H9 (cell line): Measurements from ENCODE around the gene PLEKHG7. TPM values are rescaled to one million over a fixed set of nuclear protein-coding genes. Genes with fewer than 3 reads are reported as not detected.

Experiments used
- DNase-seq: peaks from one replicate; pipeline ENCODE4 v3.0.0-alpha.2; 2017
- H2AFZ ChIP-seq: one replicate; pipeline ENCODE4 v1.6.1; 2013; ENCODE audit warnings: mild to moderate bottlenecking, low read length, control low read depth, moderate library complexity
- H2AK5ac ChIP-seq: 2 replicates; pipeline ENCODE4 v1.6.1; 2013; ENCODE audit warnings: low read length, control low read depth, mixed read lengths; ENCODE audit not compliant: insufficient read length
- H2BK120ac ChIP-seq: one replicate; pipeline ENCODE4 v1.6.1; 2013; ENCODE audit warnings: low read depth, mild to moderate bottlenecking, low read length, control low read depth, inconsistent platforms; ENCODE audit not compliant: poor library complexity, severe bottlenecking
- H2BK12ac ChIP-seq: 2 replicates; pipeline ENCODE4 v1.6.1; 2013; ENCODE audit warnings: low read length, control low read depth, mixed read lengths, low read depth; ENCODE audit not compliant: insufficient read length
- H2BK15ac ChIP-seq: 2 replicates; pipeline ENCODE4 v1.6.1; 2013; ENCODE audit warnings: low read depth, low read length, control low read depth
- H2BK20ac ChIP-seq: one replicate; pipeline ENCODE4 v1.6.1; 2013; ENCODE audit warnings: low read depth, mild to moderate bottlenecking, low read length, control low read depth, inconsistent platforms; ENCODE audit not compliant: poor library complexity, severe bottlenecking
- H2BK5ac ChIP-seq: 2 replicates; pipeline ENCODE4 v1.6.1; 2013; ENCODE audit warnings: low read length, control low read depth, mixed read lengths; ENCODE audit not compliant: insufficient read length
- H3K14ac ChIP-seq: 2 replicates; pipeline ENCODE4 v1.6.1; 2013; ENCODE audit warnings: low read length, control low read depth; ENCODE audit not compliant: insufficient read depth
- H3K18ac ChIP-seq: 2 replicates; pipeline ENCODE4 v1.6.1; 2013; ENCODE audit warnings: low read depth, mild to moderate bottlenecking, mixed read lengths, low read length, control low read depth; ENCODE audit not compliant: insufficient read length
- H3K23ac ChIP-seq: 2 replicates; pipeline ENCODE4 v1.6.1; 2013; ENCODE audit warnings: low read length, control low read depth, mixed read lengths, low read depth; ENCODE audit not compliant: insufficient read length
- H3K23me2 ChIP-seq: 2 replicates; pipeline ENCODE4 v1.6.1; 2013; ENCODE audit warnings: low read depth, mild to moderate bottlenecking, mixed read lengths, low read length, control low read depth; ENCODE audit not compliant: insufficient read length, poor library complexity, severe bottlenecking
- H3K27ac ChIP-seq: 2 replicates; pipeline ENCODE4 v1.5.1; 2013; ENCODE audit warnings: low read length, control low read depth, mixed read lengths, low read depth; ENCODE audit not compliant: insufficient read length
- H3K27me3 ChIP-seq: 2 replicates; pipeline ENCODE4 v1.6.1; 2013; ENCODE audit warnings: low read length, control low read depth, inconsistent platforms; ENCODE audit not compliant: insufficient read depth
- H3K4ac ChIP-seq: 2 replicates; pipeline ENCODE4 v1.6.1; 2013; ENCODE audit warnings: low read depth, mild to moderate bottlenecking, control low read depth, inconsistent platforms, low read length, moderate library complexity
- H3K4me1 ChIP-seq: 2 replicates; pipeline ENCODE4 v1.6.1; 2013; ENCODE audit warnings: low read length, control low read depth, inconsistent platforms; ENCODE audit not compliant: insufficient read depth
- H3K4me2 ChIP-seq: 2 replicates; pipeline ENCODE4 v1.6.1; 2013; ENCODE audit warnings: low read length, control low read depth, mixed read lengths; ENCODE audit not compliant: insufficient read length, insufficient read depth
- H3K56ac ChIP-seq: 2 replicates; pipeline ENCODE4 v1.6.1; 2013; ENCODE audit warnings: low read depth, mild to moderate bottlenecking, mixed read lengths, low read length, control low read depth; ENCODE audit not compliant: insufficient read length
- H3K79me1 ChIP-seq: 2 replicates; pipeline ENCODE4 v1.6.1; 2013; ENCODE audit warnings: low read depth, mild to moderate bottlenecking, moderate library complexity, low read length, control low read depth, inconsistent platforms; ENCODE audit not compliant: insufficient read depth, poor library complexity, severe bottlenecking
- H3K79me2 ChIP-seq: 2 replicates; pipeline ENCODE4 v1.6.1; 2013; ENCODE audit warnings: low read length, control low read depth, inconsistent platforms; ENCODE audit not compliant: insufficient read depth
- H3K9ac ChIP-seq: 2 replicates; pipeline ENCODE4 v1.6.1; 2013; ENCODE audit warnings: low read length, control low read depth, mixed read lengths; ENCODE audit not compliant: insufficient read length; ENCODE audit errors: extremely low read depth
- H3K9me3 ChIP-seq: one replicate; pipeline ENCODE4 v1.6.1; 2013; ENCODE audit warnings: low read depth, low read length, inconsistent platforms; ENCODE audit not compliant: control insufficient read depth
- H3T11ph ChIP-seq: one replicate; pipeline ENCODE4 v1.6.1; 2013; ENCODE audit warnings: mild to moderate bottlenecking, low read length, control low read depth, inconsistent platforms
- H4K20me1 ChIP-seq: one replicate; pipeline ENCODE4 v1.6.1; 2013; ENCODE audit not compliant: control insufficient read depth, insufficient read length, insufficient read depth
- H4K5ac ChIP-seq: 2 replicates; pipeline ENCODE4 v1.6.1; 2013; ENCODE audit warnings: low read depth, mild to moderate bottlenecking, mixed read lengths, low read length, control low read depth; ENCODE audit not compliant: insufficient read length
- H4K8ac ChIP-seq: replicated peaks from 2 replicates; pipeline ENCODE4 v1.6.1; 2013; ENCODE audit warnings: low read length, control low read depth, mixed read lengths, low read depth; ENCODE audit not compliant: insufficient read length
- H4K91ac ChIP-seq: 2 replicates; pipeline ENCODE4 v1.6.1; 2013; ENCODE audit warnings: low read depth, mild to moderate bottlenecking, moderate library complexity, mixed read lengths, low read length, control low read depth; ENCODE audit not compliant: insufficient read length
- H3K27ac Mint-ChIP-seq, 3 experiments: 2 replicates in 2 of 3; 3 replicates in 1 of 3; pipeline ENCODE4 v1.8.0; 2020 to 2021; ENCODE audit warnings: mixed read lengths in 3 of 3, mild to moderate bottlenecking in 1 of 3, moderate library complexity in 1 of 3
- H3K27me3 Mint-ChIP-seq: 2 replicates; pipeline ENCODE4 v1.8.0; 2021; ENCODE audit warnings: low read depth, mild to moderate bottlenecking, moderate library complexity, mixed read lengths
- H3K36me3 Mint-ChIP-seq, 3 experiments: 2 replicates in 2 of 3; 3 replicates in 1 of 3; pipeline ENCODE4 v1.8.0; 2020 to 2021; ENCODE audit warnings: low read depth in 3 of 3, mixed read lengths in 3 of 3; ENCODE audit not compliant: insufficient read depth in 1 of 3
- H3K4me1 Mint-ChIP-seq, 2 experiments: 2 replicates each; pipeline ENCODE4 v1.8.0; 2020; ENCODE audit warnings: mixed read lengths in 2 of 2
- H3K4me3 Mint-ChIP-seq, 2 experiments: 2 replicates in 1 of 2; 3 replicates in 1 of 2; pipeline ENCODE4 v1.8.0; 2020 to 2021; ENCODE audit warnings: mild to moderate bottlenecking in 2 of 2, mixed read lengths in 2 of 2, moderate library complexity in 1 of 2
- H3K9me3 Mint-ChIP-seq, 2 experiments: 2 replicates in 1 of 2; 3 replicates in 1 of 2; pipeline ENCODE4 v1.8.0; 2020; ENCODE audit warnings: mild to moderate bottlenecking in 2 of 2, mixed read lengths in 2 of 2, moderate library complexity in 1 of 2
- WGBS: extraction: QIAGEN DNeasy Blood & Tissue Kit; methylation state at CpG from one replicate; pipeline ENCODE4 v1.1.7; 2013; ENCODE audit warnings: missing lambda C conversion rate, low lambda C conversion rate, mixed read lengths; ENCODE audit not compliant: insufficient read length; ENCODE audit errors: extremely low coverage; 5-methylcytosine and 5-hydroxymethylcytosine counted together
- total RNA-seq: library from RNA; stranded (reverse); gene quantifications from 2 replicates; pipeline ENCODE4 v1.2.1, GENCODE V29; 2021
- TF ChIP-seq, protein P1 (sequence below): fragments of 200-600 bp; sonication (generic); conservative IDR thresholded peaks from 3 replicates; pipeline ENCODE4 v1.8.0; 2021; ENCODE audit warnings: antibody characterized with exemption, mild to moderate bottlenecking

PLEKHG7 gene
- total RNA-seq, 1 experiment from 2014 or later = not detected

DNA sequence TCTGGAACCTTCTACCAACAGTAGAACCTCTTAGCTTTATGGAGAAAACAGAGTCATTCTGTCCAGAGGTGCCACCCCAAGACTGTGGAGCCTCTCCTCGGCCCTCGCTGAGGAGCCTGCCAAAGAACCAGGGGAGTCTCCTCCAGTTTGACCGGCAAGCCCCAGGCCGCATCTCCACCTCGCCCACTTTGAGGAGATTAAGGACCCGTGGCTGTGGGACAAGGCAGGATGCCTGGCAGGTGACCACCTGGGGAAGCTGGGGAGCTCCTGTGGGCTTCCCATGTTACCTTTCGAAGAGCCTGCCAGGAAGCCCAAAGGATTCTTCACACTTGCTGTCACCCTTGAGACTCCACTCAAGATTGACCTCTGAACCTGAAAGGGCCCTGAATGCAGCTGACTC lies 3.8 kb downstream of the PLEKHG7 start:
- no CpG with 5 or more reads among the region's 7 CpGs for WGBS
- no peak overlapping the region for H3K27ac ChIP-seq
- H3K27me3 ChIP-seq = no peaks in the 10 kb centered on the region
- H3K23ac ChIP-seq = no peak overlapping the region
- H4K20me1 ChIP-seq = no peaks in the 10 kb centered on the region
- no peak overlapping the region; a peak in 1 of 7 replicates for H3K27ac Mint-ChIP-seq
- H3K9me3 Mint-ChIP-seq = no peaks in the 10 kb centered on the region; a peak in 1 of 5 replicates
- no peak overlapping the region for H4K8ac ChIP-seq
- no peak for DNase-seq
- H2AFZ ChIP-seq = no peak overlapping the region
- no peak overlapping the region for H3T11ph ChIP-seq
- H2BK5ac ChIP-seq = no peak overlapping the region
- no peaks in the 10 kb centered on the region; the same call in 1 of the 2 replicates for H3K4me1 ChIP-seq
- H3K4me1 Mint-ChIP-seq = peaks cover 10 to 12% of the 10 kb centered on the region in 2 experiments
- no peak overlapping the region for H2BK15ac ChIP-seq
- H3K79me1 ChIP-seq = no peaks in the 10 kb centered on the region
- H4K91ac ChIP-seq = no peak overlapping the region
- H3K4ac ChIP-seq = no peak overlapping the region
- H2BK20ac ChIP-seq = no peak overlapping the region
- no peak overlapping the region for H3K9ac ChIP-seq
- TF ChIP-seq, protein P1, sequence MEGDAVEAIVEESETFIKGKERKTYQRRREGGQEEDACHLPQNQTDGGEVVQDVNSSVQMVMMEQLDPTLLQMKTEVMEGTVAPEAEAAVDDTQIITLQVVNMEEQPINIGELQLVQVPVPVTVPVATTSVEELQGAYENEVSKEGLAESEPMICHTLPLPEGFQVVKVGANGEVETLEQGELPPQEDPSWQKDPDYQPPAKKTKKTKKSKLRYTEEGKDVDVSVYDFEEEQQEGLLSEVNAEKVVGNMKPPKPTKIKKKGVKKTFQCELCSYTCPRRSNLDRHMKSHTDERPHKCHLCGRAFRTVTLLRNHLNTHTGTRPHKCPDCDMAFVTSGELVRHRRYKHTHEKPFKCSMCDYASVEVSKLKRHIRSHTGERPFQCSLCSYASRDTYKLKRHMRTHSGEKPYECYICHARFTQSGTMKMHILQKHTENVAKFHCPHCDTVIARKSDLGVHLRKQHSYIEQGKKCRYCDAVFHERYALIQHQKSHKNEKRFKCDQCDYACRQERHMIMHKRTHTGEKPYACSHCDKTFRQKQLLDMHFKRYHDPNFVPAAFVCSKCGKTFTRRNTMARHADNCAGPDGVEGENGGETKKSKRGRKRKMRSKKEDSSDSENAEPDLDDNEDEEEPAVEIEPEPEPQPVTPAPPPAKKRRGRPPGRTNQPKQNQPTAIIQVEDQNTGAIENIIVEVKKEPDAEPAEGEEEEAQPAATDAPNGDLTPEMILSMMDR = no peak
- H2BK120ac ChIP-seq = no peak overlapping the region
- H3K14ac ChIP-seq = no peak overlapping the region
- H2BK12ac ChIP-seq = no peak overlapping the region
- H2AK5ac ChIP-seq = no peak overlapping the region
- no peak overlapping the region for H3K4me2 ChIP-seq
- H4K5ac ChIP-seq = no peak overlapping the region
- no peak overlapping the region for H3K18ac ChIP-seq
- H3K27me3 Mint-ChIP-seq = no peaks in the 10 kb centered on the region; the same call in 1 of the 2 replicates
- no peaks in the 10 kb centered on the region for H3K36me3 Mint-ChIP-seq
- no peaks in the 10 kb centered on the region for H3K79me2 ChIP-seq
- no peaks in the 10 kb centered on the region for H3K23me2 ChIP-seq
- H3K4me3 Mint-ChIP-seq = no peak overlapping the region
- no peaks in the 10 kb centered on the region for H3K9me3 ChIP-seq
- no peak overlapping the region for H3K56ac ChIP-seq
